ENCODE results near the gene SOWAHA.

DNA sequence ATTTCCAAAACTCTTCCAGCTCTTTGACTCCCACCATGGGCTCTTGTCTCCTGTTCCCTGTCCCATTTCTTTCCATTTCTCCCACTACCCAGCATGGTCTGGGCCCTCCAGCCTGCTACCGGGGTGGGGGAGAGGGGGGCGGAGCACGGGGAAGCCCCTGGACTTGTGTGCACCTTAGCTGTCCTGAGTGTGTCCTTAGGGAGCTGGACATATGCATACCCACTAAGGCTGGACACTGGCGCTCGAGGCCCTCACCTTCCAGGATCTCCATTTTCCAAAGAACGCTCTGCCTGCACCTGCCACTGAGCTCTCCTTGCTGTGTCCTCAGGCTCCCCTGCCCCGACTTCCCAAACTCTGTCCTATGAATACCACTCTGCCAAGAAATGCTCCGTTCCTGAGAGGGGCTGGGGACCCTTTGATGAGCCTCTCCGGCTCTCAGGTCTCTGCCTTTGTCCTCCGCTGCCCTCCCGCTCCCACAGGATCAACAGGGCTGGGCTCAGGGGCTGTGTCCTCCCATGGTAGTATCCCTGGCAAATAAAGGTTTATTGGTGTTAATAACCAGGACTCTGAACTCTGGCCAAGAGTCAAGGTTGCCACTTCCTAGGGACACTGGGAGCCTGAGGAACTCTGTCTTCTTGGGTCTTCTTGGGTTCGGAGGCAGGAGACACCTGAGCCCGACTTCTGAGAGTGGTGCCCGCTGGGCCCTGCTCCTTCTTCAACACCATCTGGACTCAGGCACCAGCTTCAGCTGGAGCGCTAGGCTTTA, 18.2 kb downstream of the SOWAHA start:
- TF ChIP-seq POLR2A (IDR thresholded peaks at IDR 0.05; ENCODE audit: low read length) (no peak), GATA1 (IDR thresholded peaks at IDR 0.05; ENCODE audit: low read depth, low read length) (no peak)
